ENCODE data around the gene FGF2.

FGF2 gene

DNA sequence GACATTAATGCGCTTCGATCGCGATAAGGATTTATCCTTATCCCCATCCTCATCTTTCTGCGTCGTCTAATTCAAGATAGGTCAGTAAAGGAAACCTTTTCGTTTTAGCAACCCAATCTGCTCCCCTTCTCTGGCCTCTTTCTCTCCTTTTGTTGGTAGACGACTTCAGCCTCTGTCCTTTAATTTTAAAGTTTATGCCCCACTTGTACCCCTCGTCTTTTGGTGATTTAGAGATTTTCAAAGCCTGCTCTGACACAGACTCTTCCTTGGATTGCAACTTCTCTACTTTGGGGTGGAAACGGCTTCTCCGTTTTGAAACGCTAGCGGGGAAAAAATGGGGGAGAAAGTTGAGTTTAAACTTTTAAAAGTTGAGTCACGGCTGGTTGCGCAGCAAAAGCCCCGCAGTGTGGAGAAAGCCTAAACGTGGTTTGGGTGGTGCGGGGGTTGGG lies 528 bp upstream of the FGF2 start:
- TF ChIP-seq, protein P1, sequence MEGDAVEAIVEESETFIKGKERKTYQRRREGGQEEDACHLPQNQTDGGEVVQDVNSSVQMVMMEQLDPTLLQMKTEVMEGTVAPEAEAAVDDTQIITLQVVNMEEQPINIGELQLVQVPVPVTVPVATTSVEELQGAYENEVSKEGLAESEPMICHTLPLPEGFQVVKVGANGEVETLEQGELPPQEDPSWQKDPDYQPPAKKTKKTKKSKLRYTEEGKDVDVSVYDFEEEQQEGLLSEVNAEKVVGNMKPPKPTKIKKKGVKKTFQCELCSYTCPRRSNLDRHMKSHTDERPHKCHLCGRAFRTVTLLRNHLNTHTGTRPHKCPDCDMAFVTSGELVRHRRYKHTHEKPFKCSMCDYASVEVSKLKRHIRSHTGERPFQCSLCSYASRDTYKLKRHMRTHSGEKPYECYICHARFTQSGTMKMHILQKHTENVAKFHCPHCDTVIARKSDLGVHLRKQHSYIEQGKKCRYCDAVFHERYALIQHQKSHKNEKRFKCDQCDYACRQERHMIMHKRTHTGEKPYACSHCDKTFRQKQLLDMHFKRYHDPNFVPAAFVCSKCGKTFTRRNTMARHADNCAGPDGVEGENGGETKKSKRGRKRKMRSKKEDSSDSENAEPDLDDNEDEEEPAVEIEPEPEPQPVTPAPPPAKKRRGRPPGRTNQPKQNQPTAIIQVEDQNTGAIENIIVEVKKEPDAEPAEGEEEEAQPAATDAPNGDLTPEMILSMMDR (IDR thresholded peaks at IDR 0.05; ENCODE audit: low read depth, low read length): no peak
- H3K4me3 ChIP-seq (ENCODE audit: low read depth, low read length): peak overlapping the region; percentile 88

DNA sequence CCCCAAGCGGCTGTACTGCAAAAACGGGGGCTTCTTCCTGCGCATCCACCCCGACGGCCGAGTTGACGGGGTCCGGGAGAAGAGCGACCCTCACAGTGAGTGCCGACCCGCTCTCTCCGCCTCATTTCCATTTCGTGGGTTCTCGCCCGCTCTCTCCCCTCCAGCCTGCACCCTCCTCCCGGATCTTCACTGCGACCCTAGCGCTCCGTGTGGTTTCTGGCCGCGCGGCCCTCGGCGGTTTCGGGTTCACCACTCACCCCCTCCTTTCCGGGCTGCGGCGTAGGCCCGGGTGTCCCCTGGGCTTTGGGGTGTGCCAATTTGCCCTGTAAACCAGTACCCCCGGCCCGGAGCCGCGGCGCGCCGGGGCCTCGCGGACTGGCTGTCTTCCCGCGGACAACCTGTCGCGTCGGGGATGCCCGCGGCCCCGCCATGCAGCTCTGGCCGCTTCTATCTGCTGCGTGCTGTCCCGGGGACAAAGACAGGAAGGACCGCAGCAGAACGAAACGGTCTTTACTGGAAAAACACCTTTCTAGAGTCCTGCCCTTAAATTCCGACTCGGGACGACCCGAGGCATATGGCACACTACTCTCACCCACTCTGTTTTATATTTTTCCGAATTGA lies 737 bp downstream of the FGF2 start:
- peak overlapping the region; percentile 88 for H3K4me3 ChIP-seq (ENCODE audit: low read depth, low read length)

DNA sequence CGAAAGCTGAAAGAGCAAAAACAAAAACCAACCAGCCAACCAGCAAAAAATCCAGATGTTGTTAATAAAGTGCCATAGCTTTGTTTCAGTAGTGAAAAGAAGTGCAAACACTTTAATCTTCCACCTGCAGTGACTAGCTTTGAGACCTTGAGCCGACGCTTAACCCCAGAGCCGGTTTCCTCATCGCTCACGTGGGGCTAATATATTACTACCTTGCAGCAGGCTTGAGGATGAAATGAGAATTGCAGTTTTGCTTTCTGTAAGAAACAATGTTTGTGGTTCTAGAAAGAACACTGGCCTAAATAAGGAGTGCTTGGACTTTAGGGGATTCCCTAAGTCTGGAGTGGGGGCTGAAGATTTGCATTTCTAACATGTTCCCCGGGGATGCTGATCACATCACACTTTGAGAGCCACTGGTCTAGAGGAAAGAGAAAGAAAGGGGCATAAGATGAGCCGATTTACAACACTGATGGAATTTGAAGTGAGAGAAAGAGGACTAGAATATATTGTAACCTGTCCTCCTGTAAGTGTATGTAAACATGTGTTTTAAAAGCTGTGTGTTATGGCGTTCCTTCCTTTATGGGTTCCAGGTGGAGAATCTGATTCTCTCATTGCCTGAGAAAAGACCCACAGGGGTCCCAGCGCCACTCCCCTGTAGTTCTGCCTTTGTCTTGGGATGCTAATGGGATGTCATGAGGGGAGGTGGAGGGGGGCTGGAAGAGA lies 1.4 kb downstream of the FGF2 start:
- peak overlapping the region; percentile 88 for H3K4me3 ChIP-seq (ENCODE audit: low read depth, low read length)
- TF ChIP-seq, protein P1 (IDR thresholded peaks at IDR 0.05; ENCODE audit: low read depth, low read length): no peak

More for the DNA sequence above, 737 bp downstream of the FGF2 start:
- TF ChIP-seq, protein P1 (IDR thresholded peaks at IDR 0.05; ENCODE audit: low read depth, low read length): no peak

DNA sequence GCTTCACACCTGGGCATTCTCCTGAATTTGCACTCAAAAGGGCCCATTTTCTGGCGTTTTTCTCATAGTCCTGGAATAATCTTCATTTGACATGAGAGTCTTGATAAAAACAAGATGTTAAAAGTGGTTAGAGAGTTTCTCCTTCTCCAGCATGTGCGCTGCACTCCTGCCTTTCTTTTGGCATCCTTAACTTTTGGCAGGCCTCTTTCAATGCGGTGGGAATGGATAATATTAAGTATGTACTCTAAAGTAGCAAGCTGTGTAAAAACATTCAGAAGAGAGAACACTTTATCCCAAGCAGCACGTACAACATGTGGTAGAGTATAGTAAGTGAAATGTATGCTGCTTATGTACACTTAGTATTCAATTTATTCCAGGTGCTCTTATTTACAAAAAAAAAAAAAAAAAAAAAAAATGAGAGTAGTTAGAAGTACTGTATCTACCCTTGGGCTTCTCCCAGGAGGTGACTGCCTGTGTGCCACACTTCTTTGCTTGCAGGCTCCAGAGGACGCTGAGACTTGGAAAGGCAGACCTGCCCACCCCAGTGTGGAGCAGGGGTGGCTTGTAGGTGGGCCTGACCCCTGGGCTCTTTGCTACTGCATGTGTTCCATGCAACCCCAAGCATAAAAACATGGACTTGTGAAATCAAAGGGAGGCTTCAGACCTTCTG lies 3.9 kb downstream of the FGF2 start:
- TF ChIP-seq, protein P1 (IDR thresholded peaks at IDR 0.05; ENCODE audit: low read depth, low read length): no peak
- H3K4me3 ChIP-seq (ENCODE audit: low read depth, low read length): peak overlapping the region; percentile 24

DNA sequence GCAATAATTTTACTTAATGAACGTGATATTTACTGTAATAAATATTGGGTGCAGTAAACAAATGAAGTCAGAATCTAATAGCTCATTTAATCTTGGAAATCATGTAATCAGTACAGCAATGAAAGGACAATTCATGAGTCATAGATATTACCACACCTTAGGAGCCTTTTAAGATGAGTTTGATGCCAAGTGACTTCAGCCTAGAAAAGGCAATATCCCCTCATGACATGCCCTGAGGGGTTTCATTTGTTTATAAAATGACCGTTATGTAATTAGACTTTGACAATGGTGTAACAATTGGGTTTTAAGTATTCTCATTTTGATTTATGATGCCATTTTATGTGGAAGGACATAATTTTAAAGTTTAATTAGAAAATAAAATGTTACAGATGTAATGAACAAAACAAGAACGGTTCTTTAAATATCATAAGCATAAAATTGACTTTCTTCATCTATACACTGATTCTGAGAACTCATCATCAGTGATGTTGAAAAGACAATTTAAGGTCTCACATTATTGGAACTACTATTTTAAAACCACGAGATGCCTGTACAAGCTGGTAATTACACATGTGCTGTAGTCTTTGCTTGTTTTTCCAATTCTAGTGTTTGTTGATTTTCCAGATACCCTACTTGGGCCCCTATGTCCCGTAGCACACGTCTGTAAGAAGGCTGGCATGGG lies 5.0 kb downstream of the FGF2 start:
- TF ChIP-seq, protein P1 (IDR thresholded peaks at IDR 0.05; ENCODE audit: low read depth, low read length): no peak
- no peak overlapping the region for H3K4me3 ChIP-seq (ENCODE audit: low read depth, low read length)

DNA sequence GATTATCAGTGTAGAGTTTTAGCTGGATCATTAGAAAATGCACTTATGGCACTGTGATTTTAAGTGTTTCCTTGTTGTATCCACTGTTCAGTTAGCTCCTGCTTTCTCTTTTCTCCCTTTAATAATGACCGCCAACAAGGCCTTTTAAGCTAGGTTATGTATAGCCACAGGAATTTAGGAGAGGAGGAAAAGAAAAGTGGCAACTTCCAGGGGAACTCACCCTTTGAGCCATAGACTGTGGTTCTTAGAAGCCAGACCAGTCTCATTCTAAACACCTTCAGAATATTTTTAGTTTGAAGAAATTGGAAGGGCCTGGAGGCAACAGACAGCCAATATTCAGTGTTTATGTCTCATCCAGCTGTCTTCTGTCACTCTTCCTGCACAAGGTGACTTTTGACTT lies 6.1 kb downstream of the FGF2 start:
- TF ChIP-seq, protein P1 (IDR thresholded peaks at IDR 0.05; ENCODE audit: low read depth, low read length): no peak

More for the DNA sequence above, 6.1 kb downstream of the FGF2 start:
- no peak overlapping the region for H3K4me3 ChIP-seq (ENCODE audit: low read depth, low read length)

Measured in WI38 (cell line).